H1 (cell line): Measurements from ENCODE around the gene FOXO1. TPM values are rescaled to one million over a fixed set of nuclear protein-coding genes. Genes with fewer than 3 reads are reported as not detected.
A peak's percentile ranks its signal among the peaks of the same experiment; 100 is the strongest.

Source experiments
- CTCF ChIA-PET: fragments of 300-600 bp; sonication (Branson Sonifier 250); formaldehyde crosslinking; loops from one replicate; lab custom pipeline; 2021; ENCODE audit not compliant: partially characterized antibody; lab: Charles Lee
- POLR2A ChIA-PET: fragments of 300-600 bp; sonication (Branson Sonifier 250); formaldehyde crosslinking; loops from one replicate; lab custom pipeline; 2021; ENCODE audit warnings: inconsistent platforms; ENCODE audit not compliant: partially characterized antibody; lab: Charles Lee
- DNase-seq, 2 experiments: peaks; one replicate each; pipeline versions ENCODE4 v3.0.0 to v3.0.0-alpha.2; 2010 to 2022; ENCODE audit warnings: low spot score in 2 of 2, low read depth in 1 of 2, mixed read lengths in 1 of 2
- FAIRE-seq: peaks from 2 replicates; lab custom pipeline; 2011; peaks lifted over from hg19 to GRCh38; lab: Jason Lieb, UNC
- H2AFZ ChIP-seq: 2 replicates; pipeline ENCODE4 v1.8.1; 2012; ENCODE audit warnings: low read length, inconsistent platforms
- H2AK5ac ChIP-seq: 2 replicates; pipeline ENCODE4 v1.6.1; 2013; ENCODE audit warnings: low read depth, low read length
- H2BK120ac ChIP-seq: replicated peaks from 2 replicates; pipeline ENCODE3; 2013; ENCODE audit warnings: low read depth, low read length, inconsistent platforms
- H2BK12ac ChIP-seq: 2 replicates; pipeline ENCODE4 v1.6.1; 2013; ENCODE audit warnings: low read depth, low read length
- H2BK15ac ChIP-seq: 2 replicates; pipeline ENCODE4 v1.6.1; 2013; ENCODE audit warnings: low read length
- H2BK20ac ChIP-seq: 2 replicates; pipeline ENCODE4 v1.6.1; 2013; ENCODE audit warnings: low read length
- H2BK5ac ChIP-seq: 2 replicates; pipeline ENCODE4 v1.6.1; 2013; ENCODE audit warnings: low read depth, low read length
- H3K14ac ChIP-seq: 2 replicates; pipeline ENCODE4 v1.6.1; 2013; ENCODE audit warnings: inconsistent platforms; ENCODE audit not compliant: insufficient read length
- H3K18ac ChIP-seq: 2 replicates; pipeline ENCODE4 v1.6.1; 2013; ENCODE audit warnings: low read length; ENCODE audit errors: extremely low read depth
- H3K23ac ChIP-seq: 2 replicates; pipeline ENCODE4 v1.6.1; 2013; ENCODE audit warnings: inconsistent platforms; ENCODE audit not compliant: insufficient read length
- H3K23me2 ChIP-seq: 2 replicates; pipeline ENCODE4 v1.6.1; 2013; ENCODE audit warnings: low read depth, low read length
- H3K27ac ChIP-seq: 2 replicates; pipeline ENCODE4 v1.6.1; 2011; ENCODE audit warnings: low read depth, low read length, inconsistent platforms
- H3K27me3 ChIP-seq, 4 experiments: replicated peaks in 1 of 4; 1 replicate in 1 of 4; 2 replicates in 3 of 4; pipeline versions ENCODE4 v1.6.1 to v1.8.1; 2011 to 2013; ENCODE audit warnings: low read length in 3 of 4, mild to moderate bottlenecking in 3 of 4, inconsistent platforms in 2 of 4, mixed read lengths in 2 of 4, moderate library complexity in 1 of 4; ENCODE audit not compliant: control insufficient read depth in 3 of 4, insufficient read depth in 3 of 4; ENCODE audit errors: extremely low read depth in 1 of 4
- H3K36me3 ChIP-seq, 4 experiments: 2 replicates each; pipeline versions ENCODE4 v1.6.1 to v1.8.1; 2011 to 2013; ENCODE audit warnings: mild to moderate bottlenecking in 4 of 4, low read length in 3 of 4, moderate library complexity in 2 of 4, control low read depth in 1 of 4, inconsistent platforms in 1 of 4; ENCODE audit not compliant: insufficient read depth in 4 of 4, control insufficient read depth in 2 of 4
- H3K4ac ChIP-seq: replicated peaks from 2 replicates; pipeline ENCODE3; 2013; ENCODE audit warnings: low read length, low read depth, mixed read lengths, inconsistent platforms; ENCODE audit not compliant: insufficient read length
- H3K4me1 ChIP-seq, 4 experiments: replicated peaks in 1 of 4; 1 replicate in 1 of 4; 2 replicates in 3 of 4; pipeline versions ENCODE4 v1.6.1 to v1.8.1; 2011 to 2013; ENCODE audit warnings: low read length in 3 of 4, inconsistent platforms in 2 of 4, mixed read lengths in 1 of 4; ENCODE audit not compliant: insufficient read depth in 4 of 4, control insufficient read depth in 3 of 4
- H3K4me2 ChIP-seq, 2 experiments: 2 replicates each; pipeline versions ENCODE4 v1.6.1 to v1.8.1; 2011 to 2013; ENCODE audit warnings: low read depth in 2 of 2, low read length in 2 of 2, control low read depth in 1 of 2, inconsistent platforms in 1 of 2, mild to moderate bottlenecking in 1 of 2; ENCODE audit not compliant: insufficient read depth in 1 of 2
- H3K4me3 ChIP-seq, 4 experiments: fragments of 200-600, 300-600 bp in 1 of 4; sonication (generic), shearing (Covaris generic), sonication (Bioruptor Twin) in 1 of 4; 2 replicates each; pipeline versions ENCODE4 v1.5.1 to v1.8.1; 2011 to 2016; ENCODE audit warnings: low read length in 4 of 4, low read depth in 3 of 4, control low read depth in 2 of 4, inconsistent platforms in 2 of 4, mild to moderate bottlenecking in 2 of 4, mixed read lengths in 1 of 4, moderate library complexity in 1 of 4; ENCODE audit not compliant: insufficient read depth in 2 of 4; ENCODE audit errors: extremely low read depth in 1 of 4
- H3K56ac ChIP-seq: replicated peaks from 2 replicates; pipeline ENCODE3; 2013; ENCODE audit warnings: low read depth, mild to moderate bottlenecking, mixed read lengths, low read length, inconsistent platforms; ENCODE audit not compliant: insufficient read length
- H3K79me1 ChIP-seq: 2 replicates; pipeline ENCODE4 v1.6.1; 2013; ENCODE audit warnings: low read depth, low read length, control low read depth
- H3K79me2 ChIP-seq, 2 experiments: 2 replicates each; pipeline versions ENCODE4 v1.6.1 to v1.8.1; 2012 to 2013; ENCODE audit warnings: low read length in 2 of 2, mild to moderate bottlenecking in 2 of 2, inconsistent platforms in 1 of 2; ENCODE audit not compliant: insufficient read depth in 2 of 2, control insufficient read depth in 1 of 2
- H3K9ac ChIP-seq, 4 experiments: replicated peaks in 1 of 4; 1 replicate in 1 of 4; 2 replicates in 3 of 4; pipeline versions ENCODE4 v1.6.1 to v1.8.1; 2011 to 2013; ENCODE audit warnings: low read depth in 3 of 4, low read length in 3 of 4, control low read depth in 2 of 4, mild to moderate bottlenecking in 2 of 4, moderate library complexity in 2 of 4, inconsistent platforms in 1 of 4; ENCODE audit errors: extremely low read depth in 1 of 4
- H3K9me3 ChIP-seq, 2 experiments: 2 replicates each; pipeline versions ENCODE4 v1.6.1 to v1.8.1; 2012 to 2013; ENCODE audit warnings: mild to moderate bottlenecking in 2 of 2, moderate library complexity in 2 of 2, control low read depth in 1 of 2, inconsistent platforms in 1 of 2, low read depth in 1 of 2, low read length in 1 of 2, mixed read lengths in 1 of 2; ENCODE audit not compliant: insufficient read depth in 2 of 2
- H4K20me1 ChIP-seq, 2 experiments: replicated peaks in 1 of 2; 2 replicates each; pipeline versions ENCODE3 to v1.8.1; 2011 to 2013; ENCODE audit warnings: inconsistent platforms in 2 of 2, low read length in 2 of 2, mild to moderate bottlenecking in 1 of 2; ENCODE audit not compliant: insufficient read depth in 2 of 2, control insufficient read depth in 1 of 2
- H4K5ac ChIP-seq: 2 replicates; pipeline ENCODE4 v1.6.1; 2013; ENCODE audit warnings: low read length, low read depth, mixed read lengths, inconsistent platforms; ENCODE audit not compliant: insufficient read length
- H4K8ac ChIP-seq: 2 replicates; pipeline ENCODE4 v1.8.0; 2013; ENCODE audit warnings: mild to moderate bottlenecking, moderate library complexity, low read length, inconsistent platforms; ENCODE audit not compliant: insufficient read depth; ENCODE audit errors: extremely low read depth
- H4K91ac ChIP-seq: replicated peaks from 2 replicates; pipeline ENCODE3; 2013; ENCODE audit warnings: low read length, mixed read lengths, inconsistent platforms; ENCODE audit not compliant: insufficient read length
- CTCF ChIP-seq, 3 experiments: IDR thresholded peaks; 1 replicate in 2 of 3; 2 replicates in 1 of 3; pipeline versions ENCODE4 v1.5.1 to v1.6.1; 2011; ENCODE audit warnings: low read length in 3 of 3, mild to moderate bottlenecking in 3 of 3, inconsistent platforms in 2 of 3, low read depth in 1 of 3, moderate library complexity in 1 of 3; ENCODE audit not compliant: insufficient read depth in 1 of 3; ENCODE audit errors: control extremely low read depth in 1 of 3
- KDM1A ChIP-seq: fragments of 200-600, 300-600 bp; sonication (generic); IDR thresholded peaks from 2 replicates; pipeline ENCODE4 v1.7.1; 2016; ENCODE audit warnings: mild to moderate bottlenecking, low read length, borderline replicate concordance
- RAD21 ChIP-seq, 2 experiments: IDR thresholded peaks in 1 of 2; conservative IDR thresholded peaks in 1 of 2; 2 replicates each; pipeline ENCODE4 v1.6.1; 2011; ENCODE audit warnings: low read depth in 2 of 2, low read length in 2 of 2, improper control_type of control experiment in 1 of 2, inconsistent platforms in 1 of 2, mild to moderate bottlenecking in 1 of 2, moderate library complexity in 1 of 2
- TCF12 ChIP-seq: IDR thresholded peaks from 2 replicates; pipeline ENCODE4 v1.6.1; 2011; ENCODE audit warnings: low read depth, mild to moderate bottlenecking, low read length
- YY1 ChIP-seq: IDR thresholded peaks from 2 replicates; pipeline ENCODE4 v1.6.1; 2011; ENCODE audit warnings: low read depth, mild to moderate bottlenecking, low read length
- WGBS, 2 experiments: shearing (Covaris generic) in 1 of 2; methylation state at CpG; one replicate each; pipeline versions ENCODE4 v1.1.6 to v1.1.7; 2013 to 2015; ENCODE audit warnings: low lambda C conversion rate in 2 of 2, mixed read lengths in 2 of 2, inconsistent platforms in 1 of 2, low coverage in 1 of 2, missing lambda C conversion rate in 1 of 2; ENCODE audit not compliant: insufficient replicate concordance in 2 of 2, insufficient coverage in 1 of 2, insufficient read length in 1 of 2; ENCODE audit errors: extremely low coverage in 1 of 2, missing lambda C conversion rate in 1 of 2; 5-methylcytosine and 5-hydroxymethylcytosine counted together
- polyA plus RNA-seq, 7 experiments: library from polyadenylated mRNA; depleted of rRNA in 3 of 7; stranded (reverse) in 5 of 7; unstranded in 2 of 7; fragments of >200 nt in 5 of 7; fragments of 200-250 nt in 2 of 7; gene quantifications; 1 replicate in 5 of 7; 2 replicates in 1 of 7; 4 replicates in 1 of 7; pipeline versions ENCODE4 v1.2.1 to v1.2.3, GENCODE V29; 2011 to 2013; ENCODE audit warnings: missing spikeins in 2 of 7, mixed read lengths in 2 of 7
- total RNA-seq: library from RNA; stranded (reverse); fragmentation: NEBNext Ultra II Directional; extraction: Animal tissue kit (Norgen Biotek cat#: 25700); gene quantifications from 2 replicates; pipeline ENCODE4 v1.2.1, GENCODE V29; 2021

FOXO1 gene
- total and polyA plus RNA-seq, 2 of the 8 experiments (the other 6 are each of a cell fraction or from before 2014, with no cell fraction given) = 35.3 to 56.9 TPM

- Histone ChIP-seq H2AK5ac (no peak overlapping the region), H3K9ac (no peak overlapping the region), H3K36me3 (no peaks in the 10 kb centered on the region), H3K27me3 (no peaks in the 10 kb centered on the region; a peak in 1 of 7 replicates), H2BK20ac (no peak overlapping the region), H3K4ac (no peak overlapping the region), H2BK15ac (no peak overlapping the region), H4K8ac (no peak overlapping the region), H3K18ac (no peak overlapping the region; the same call in 1 of the 2 replicates), H3K23ac (no peak overlapping the region), H2BK120ac (no peak overlapping the region), H3K79me1 (no peaks in the 10 kb centered on the region; the same call in 1 of the 2 replicates), H4K91ac (no peak overlapping the region), H3K23me2 (peaks cover 10% of the 10 kb centered on the region), H3K4me2 (peak overlapping the region in 1 of 2 experiments; percentile 90; a peak in 2 of 4 replicates), H4K20me1 (peaks cover 2 to 10% of the 10 kb centered on the region in 2 experiments), H3K56ac (no peak overlapping the region), H3K27ac (no peak overlapping the region), H4K5ac (no peak overlapping the region), H3K9me3 (no peaks in the 10 kb centered on the region), H3K4me1 (peaks cover 3 to 18% (median 10%) of the 10 kb centered on the region in 4 experiments; a peak in 6 of 7 replicates), H2BK5ac (no peak overlapping the region), H3K4me3 (peak overlapping the region in 1 of 4 experiments; percentile 98; a peak in 2 of 8 replicates), H2BK12ac (no peak overlapping the region), H2AFZ (no peak overlapping the region), H3K14ac (no peak overlapping the region), H3K79me2 (peaks cover 12 to 36% of the 10 kb centered on the region in 2 experiments; a peak in 3 of 4 replicates)
- ChIA-PET CTCF (interaction anchor here (0.6 to 3.1 kb wide), 24 partner anchors 10 to 600 kb away, joined by 3 to 74 read pairs (median 4); no protein-coding TSS in a partner anchor), POLR2A (interaction anchor here (0.6 to 1.6 kb wide), 7 partner anchors 9 to 277 kb away, joined by 3 to 8 read pairs (median 4); no protein-coding TSS in a partner anchor)
- DNase-seq (no peak), FAIRE-seq (no peak)
- WGBS, 2 experiments = 39% methylated on average over 11 of the region's 11 CpGs; no CpG with 5 or more reads in 1 of the 2 experiments
- TF ChIP-seq YY1 = no peak
- TF ChIP-seq TCF12 = 0 out of 2 replicates have a peak, but pooled peaks have one; percentile 47
- peak; percentile 64 to 73 for TF ChIP-seq RAD21 (IDR thresholded peaks at IDR 0.05 in 1 of 2, conservative IDR thresholded peaks at IDR 0.05 in 1 of 2; ENCODE audit: low read depth in 2 of 2, low read length in 2 of 2)
- TF ChIP-seq CTCF (IDR thresholded peaks at IDR 0.05; ENCODE audit: control extremely low read depth in 1 of 3, insufficient read depth in 1 of 3, low read depth in 1 of 3, low read length in 3 of 3) = peak; percentile 59 to 67 (median 59)
- no peak for TF ChIP-seq KDM1A
Measured at GRCh38 chr13:40668335-40668734, 1.9 kb upstream of the FOXO1 start.
